ENCODE results near the gene IMMP2L. TPM values are rescaled to one million over a fixed set of nuclear protein-coding genes. Genes with fewer than 3 reads are reported as not detected.

IMMP2L gene
- total RNA-seq, 1 experiment from 2014 or later = 17.2 TPM

DNA sequence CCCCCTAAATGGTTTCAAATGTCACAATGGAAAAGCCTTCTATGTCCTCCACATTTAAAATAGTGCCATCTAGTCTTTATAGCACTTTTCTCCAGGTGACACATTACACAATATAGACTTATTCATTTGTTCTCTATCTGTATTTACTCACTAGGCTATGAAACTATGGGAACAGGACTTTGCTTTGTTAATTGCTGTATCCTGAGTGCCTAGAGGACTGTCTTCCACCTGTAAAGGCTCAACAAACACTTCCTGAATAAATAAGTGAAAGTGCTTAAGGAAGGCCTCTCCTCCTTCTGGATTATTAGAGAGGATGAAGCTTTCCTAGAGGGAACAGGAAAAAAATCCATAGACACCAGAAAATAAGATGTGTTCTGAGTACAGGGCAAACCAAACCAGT is 868.9 kb downstream of the IMMP2L start:
- no peak overlapping the region for H3K27ac ChIP-seq (ENCODE audit: low read length)
- H3K36me3 ChIP-seq (ENCODE audit: insufficient read depth, low read length) = no peaks in the 10 kb centered on the region
- H3K9me3 ChIP-seq (ENCODE audit: low read length) = peaks cover 15% of the 10 kb centered on the region
- no peaks in the 10 kb centered on the region for H3K27me3 ChIP-seq (ENCODE audit: low read length)
- no peaks in the 10 kb centered on the region for H4K20me1 ChIP-seq (ENCODE audit: insufficient read depth, low read depth, low read length)
- no peaks in the 10 kb centered on the region for H3K4me1 ChIP-seq (ENCODE audit: low read length)
- H3K4me3 ChIP-seq (ENCODE audit: low read length) = no peak overlapping the region
- H2AFZ ChIP-seq (ENCODE audit: low read length) = no peak overlapping the region
- no peaks in the 10 kb centered on the region for H3K9me2 ChIP-seq (replicated peaks; ENCODE audit: insufficient read depth, low read length)
- H3K9ac ChIP-seq (ENCODE audit: low read length) = no peak overlapping the region
- H3K79me2 ChIP-seq (ENCODE audit: low read length) = no peaks in the 10 kb centered on the region
- DNase-seq = no peak
- no peak overlapping the region for H3K4me2 ChIP-seq (ENCODE audit: low read depth, low read length, poor library complexity, severe bottlenecking)

DNA sequence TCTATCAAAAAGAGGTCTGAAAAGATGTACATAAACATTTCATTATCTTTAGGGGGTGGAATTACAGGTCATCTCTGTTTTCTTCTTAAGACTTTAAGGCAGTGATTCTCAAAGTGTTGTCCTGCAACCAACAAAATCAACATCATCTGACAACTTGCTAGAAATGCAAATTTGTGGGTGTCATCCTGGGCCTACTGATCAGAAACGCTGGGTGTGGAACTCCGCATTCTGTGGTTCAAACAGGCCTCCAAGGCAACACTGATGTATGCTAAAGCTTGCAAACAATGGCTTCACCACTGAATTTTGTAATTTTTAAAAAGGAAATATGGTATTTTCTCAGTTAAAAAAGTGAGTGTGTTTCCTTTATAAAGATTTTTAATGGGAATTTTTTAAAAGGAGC is 873.4 kb downstream of the IMMP2L start:
- H3K4me2 ChIP-seq (ENCODE audit: low read depth, low read length, poor library complexity, severe bottlenecking) = no peak overlapping the region
- H2AFZ ChIP-seq (ENCODE audit: low read length) = no peak overlapping the region
- no peaks in the 10 kb centered on the region for H3K9me2 ChIP-seq (replicated peaks; ENCODE audit: insufficient read depth, low read length)
- no peaks in the 10 kb centered on the region for H3K27me3 ChIP-seq (ENCODE audit: low read length)
- no peaks in the 10 kb centered on the region for H4K20me1 ChIP-seq (ENCODE audit: insufficient read depth, low read depth, low read length)
- peaks cover 6% of the 10 kb centered on the region for H3K9me3 ChIP-seq (ENCODE audit: low read length)
- DNase-seq = no peak
- H3K27ac ChIP-seq (ENCODE audit: low read length) = no peak overlapping the region
- H3K4me3 ChIP-seq (ENCODE audit: low read length) = no peak overlapping the region
- H3K79me2 ChIP-seq (ENCODE audit: low read length) = no peaks in the 10 kb centered on the region
- H3K36me3 ChIP-seq (ENCODE audit: insufficient read depth, low read length) = no peaks in the 10 kb centered on the region
- no peak overlapping the region for H3K9ac ChIP-seq (ENCODE audit: low read length)
- H3K4me1 ChIP-seq (ENCODE audit: low read length) = no peaks in the 10 kb centered on the region

DNA sequence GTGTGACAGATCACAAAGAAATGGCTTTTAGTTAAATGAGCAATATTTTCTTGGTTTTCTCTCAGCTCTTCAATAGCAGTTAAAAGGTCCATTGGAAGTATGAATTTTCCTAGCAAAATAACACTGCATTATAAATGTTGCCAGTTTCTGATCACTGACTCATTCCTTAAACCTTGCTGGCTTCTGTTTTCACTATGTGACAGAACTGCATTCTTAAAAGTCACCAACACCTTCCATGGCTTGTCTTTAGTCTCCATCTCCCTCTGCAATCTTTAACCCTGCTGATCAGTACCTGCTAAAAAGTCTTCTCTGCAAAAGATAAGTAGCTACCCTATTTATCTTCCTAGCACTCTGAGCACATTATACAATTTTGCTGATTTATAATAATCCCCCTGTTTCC is 876.4 kb downstream of the IMMP2L start:
- no peak overlapping the region for H3K4me3 ChIP-seq (ENCODE audit: low read length)
- H3K9me2 ChIP-seq (replicated peaks; ENCODE audit: insufficient read depth, low read length) = no peaks in the 10 kb centered on the region
- no peaks in the 10 kb centered on the region for H4K20me1 ChIP-seq (ENCODE audit: insufficient read depth, low read depth, low read length)
- no peaks in the 10 kb centered on the region for H3K79me2 ChIP-seq (ENCODE audit: low read length)
- no peak overlapping the region for H3K4me2 ChIP-seq (ENCODE audit: low read depth, low read length, poor library complexity, severe bottlenecking)
- no peak overlapping the region for H2AFZ ChIP-seq (ENCODE audit: low read length)
- H3K4me1 ChIP-seq (ENCODE audit: low read length) = no peaks in the 10 kb centered on the region
- no peaks in the 10 kb centered on the region for H3K36me3 ChIP-seq (ENCODE audit: insufficient read depth, low read length)
- H3K27ac ChIP-seq (ENCODE audit: low read length) = no peak overlapping the region
- H3K27me3 ChIP-seq (ENCODE audit: low read length) = no peaks in the 10 kb centered on the region
- no peaks in the 10 kb centered on the region; the same call in 1 of the 2 replicates for H3K9me3 ChIP-seq (ENCODE audit: low read length)
- H3K9ac ChIP-seq (ENCODE audit: low read length) = no peak overlapping the region
- no peak for DNase-seq

DNA sequence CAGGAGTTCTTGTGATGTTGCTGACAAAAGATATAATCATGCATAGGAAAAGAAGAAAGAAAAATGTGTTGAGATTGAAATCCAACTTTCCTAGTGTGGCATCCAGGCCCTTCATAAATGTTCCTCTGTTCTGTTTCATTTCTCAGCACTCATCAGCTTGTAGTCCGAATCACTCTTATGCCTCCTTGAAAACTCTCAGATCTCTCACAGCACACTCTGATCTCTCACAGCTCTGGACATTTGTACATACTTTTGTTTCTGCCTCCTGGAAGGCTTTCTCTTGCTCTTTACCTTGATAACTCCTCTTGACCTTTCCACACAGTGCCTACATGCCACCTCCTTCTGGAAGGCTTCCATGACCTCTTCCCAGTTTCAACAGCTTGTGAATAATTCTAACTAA is 880.4 kb downstream of the IMMP2L start:
- H3K9me3 ChIP-seq (ENCODE audit: low read length) = no peaks in the 10 kb centered on the region
- H3K36me3 ChIP-seq (ENCODE audit: insufficient read depth, low read length) = no peaks in the 10 kb centered on the region
- no peaks in the 10 kb centered on the region for H3K4me1 ChIP-seq (ENCODE audit: low read length)
- H3K27ac ChIP-seq (ENCODE audit: low read length) = no peak overlapping the region
- H3K27me3 ChIP-seq (ENCODE audit: low read length) = no peaks in the 10 kb centered on the region
- no peaks in the 10 kb centered on the region for H4K20me1 ChIP-seq (ENCODE audit: insufficient read depth, low read depth, low read length)
- H3K4me2 ChIP-seq (ENCODE audit: low read depth, low read length, poor library complexity, severe bottlenecking) = no peak overlapping the region
- H3K4me3 ChIP-seq (ENCODE audit: low read length) = no peak overlapping the region
- no peaks in the 10 kb centered on the region for H3K79me2 ChIP-seq (ENCODE audit: low read length)
- H3K9me2 ChIP-seq (replicated peaks; ENCODE audit: insufficient read depth, low read length) = no peaks in the 10 kb centered on the region
- H2AFZ ChIP-seq (ENCODE audit: low read length) = no peak overlapping the region
- no peak for DNase-seq
- H3K9ac ChIP-seq (ENCODE audit: low read length) = no peak overlapping the region

DNA sequence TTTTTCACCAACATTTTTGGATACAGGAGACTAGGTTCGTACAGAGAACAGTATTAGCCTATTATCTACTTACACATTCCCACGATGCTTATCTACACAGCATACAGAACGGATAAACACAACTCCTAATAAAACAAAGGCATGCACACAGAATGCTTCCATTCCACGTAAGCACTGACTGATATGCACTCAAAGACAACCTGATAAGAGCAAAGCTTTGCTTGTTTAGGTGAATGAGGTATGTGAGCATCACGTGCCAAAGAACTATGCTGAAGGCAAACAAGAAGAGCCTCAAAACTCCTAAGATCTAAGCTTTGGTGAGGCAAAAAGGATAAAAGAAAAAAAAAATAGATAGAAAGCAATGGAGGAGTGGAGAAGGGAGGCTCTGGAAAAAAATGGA is 884.9 kb downstream of the IMMP2L start:
- Histone ChIP-seq H3K9me3 (ENCODE audit: low read length) (no peaks in the 10 kb centered on the region; the same call in 1 of the 2 replicates), H2AFZ (ENCODE audit: low read length) (no peak overlapping the region), H3K9me2 (replicated peaks; ENCODE audit: insufficient read depth, low read length) (no peaks in the 10 kb centered on the region), H3K27ac (ENCODE audit: low read length) (no peak overlapping the region), H3K4me3 (ENCODE audit: low read length) (no peak overlapping the region), H4K20me1 (ENCODE audit: insufficient read depth, low read depth, low read length) (no peaks in the 10 kb centered on the region), H3K4me1 (ENCODE audit: low read length) (no peaks in the 10 kb centered on the region), H3K79me2 (ENCODE audit: low read length) (no peaks in the 10 kb centered on the region), H3K36me3 (ENCODE audit: insufficient read depth, low read length) (no peaks in the 10 kb centered on the region), H3K4me2 (ENCODE audit: low read depth, low read length, poor library complexity, severe bottlenecking) (no peak overlapping the region), H3K9ac (ENCODE audit: low read length) (no peak overlapping the region), H3K27me3 (ENCODE audit: low read length) (no peaks in the 10 kb centered on the region)
- DNase-seq = no peak

DNA sequence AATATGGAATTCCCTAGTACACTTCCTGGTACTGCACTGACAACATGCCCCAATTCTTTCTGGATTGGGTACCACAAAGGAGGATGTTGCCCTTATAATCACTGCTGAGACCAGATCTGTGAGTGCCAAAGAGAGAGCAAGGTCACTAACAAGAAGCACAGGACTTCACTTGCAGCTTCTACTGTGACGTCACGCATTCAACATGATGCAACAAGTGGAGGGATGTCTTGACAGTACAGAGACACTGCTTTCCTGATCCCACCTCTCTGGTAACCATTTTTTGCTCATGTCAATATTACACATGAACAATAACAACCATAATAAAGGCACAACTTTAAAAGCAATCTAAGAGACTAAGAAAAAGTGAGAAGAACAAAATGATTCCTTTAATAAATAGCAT is 885.5 kb downstream of the IMMP2L start:
- no peaks in the 10 kb centered on the region for H3K36me3 ChIP-seq (ENCODE audit: insufficient read depth, low read length)
- H3K9me2 ChIP-seq (replicated peaks; ENCODE audit: insufficient read depth, low read length) = no peaks in the 10 kb centered on the region
- no peaks in the 10 kb centered on the region for H3K79me2 ChIP-seq (ENCODE audit: low read length)
- H3K4me2 ChIP-seq (ENCODE audit: low read depth, low read length, poor library complexity, severe bottlenecking) = no peak overlapping the region
- H2AFZ ChIP-seq (ENCODE audit: low read length) = no peak overlapping the region
- H3K9ac ChIP-seq (ENCODE audit: low read length) = no peak overlapping the region
- H3K9me3 ChIP-seq (ENCODE audit: low read length) = no peaks in the 10 kb centered on the region; the same call in 1 of the 2 replicates
- H3K27me3 ChIP-seq (ENCODE audit: low read length) = no peaks in the 10 kb centered on the region
- H3K4me1 ChIP-seq (ENCODE audit: low read length) = no peaks in the 10 kb centered on the region
- DNase-seq = no peak
- no peaks in the 10 kb centered on the region for H4K20me1 ChIP-seq (ENCODE audit: insufficient read depth, low read depth, low read length)
- H3K4me3 ChIP-seq (ENCODE audit: low read length) = no peak overlapping the region
- no peak overlapping the region for H3K27ac ChIP-seq (ENCODE audit: low read length)

DNA sequence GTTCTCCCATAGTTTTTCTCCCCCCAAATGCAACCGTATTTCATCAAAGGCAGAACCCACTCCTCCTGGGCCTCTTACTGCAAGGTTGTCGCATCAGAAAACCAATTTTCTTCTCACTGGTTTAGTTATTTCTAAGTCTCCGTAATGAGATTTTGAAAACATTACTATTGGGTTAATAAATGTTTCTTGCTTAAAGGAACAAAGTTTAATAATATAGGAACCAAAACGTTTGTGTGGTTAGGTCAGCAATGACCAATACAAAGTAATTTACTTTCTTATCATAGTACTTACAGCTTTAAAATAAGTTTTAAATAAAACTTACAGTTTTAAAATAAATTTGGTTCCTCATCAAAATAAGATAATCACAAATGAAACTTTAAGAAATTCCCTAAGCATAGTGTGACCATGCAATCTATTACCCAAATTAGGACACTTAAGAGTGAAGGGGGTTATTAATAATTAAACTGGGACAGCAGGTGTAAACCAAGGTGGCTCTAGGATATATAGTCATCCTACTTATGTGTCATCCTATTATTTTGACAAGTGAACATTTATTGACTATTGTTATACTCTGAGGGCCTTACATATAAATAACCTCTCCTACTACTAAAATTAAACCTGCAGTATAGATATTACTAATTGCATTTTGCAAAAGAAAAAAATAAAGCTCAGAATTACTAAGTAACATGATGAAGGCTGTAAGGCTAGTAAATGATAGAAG is 886.7 kb downstream of the IMMP2L start:
- no peak for DNase-seq

DNA sequence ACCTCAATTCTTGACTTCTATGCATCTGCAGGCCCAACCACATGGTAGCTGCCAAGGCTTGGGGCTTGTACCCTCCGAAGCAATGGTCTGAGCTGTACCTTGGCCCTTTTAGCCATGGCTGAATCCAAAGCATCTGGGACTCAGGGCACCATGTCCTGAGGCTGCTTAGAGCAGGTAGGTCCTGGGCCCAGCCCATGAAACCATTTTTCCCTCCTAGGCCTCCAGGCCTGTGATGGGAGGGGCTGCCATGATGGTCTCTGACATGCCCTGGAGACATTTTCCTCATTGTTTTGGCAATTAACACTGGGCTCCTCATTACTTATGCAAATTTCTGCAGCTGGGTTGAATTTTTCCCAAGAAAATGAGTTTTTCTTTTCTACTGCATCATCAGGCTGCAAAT is 889.1 kb downstream of the IMMP2L start:
- Histone ChIP-seq H3K27me3 (ENCODE audit: low read length) (no peaks in the 10 kb centered on the region), H3K4me1 (ENCODE audit: low read length) (no peaks in the 10 kb centered on the region), H3K36me3 (ENCODE audit: insufficient read depth, low read length) (no peaks in the 10 kb centered on the region), H4K20me1 (ENCODE audit: insufficient read depth, low read depth, low read length) (no peaks in the 10 kb centered on the region), H3K9ac (ENCODE audit: low read length) (no peak overlapping the region), H2AFZ (ENCODE audit: low read length) (no peak overlapping the region), H3K9me3 (ENCODE audit: low read length) (peaks cover 3% of the 10 kb centered on the region; the same call in 1 of the 2 replicates), H3K4me3 (ENCODE audit: low read length) (no peak overlapping the region), H3K27ac (ENCODE audit: low read length) (no peak overlapping the region), H3K4me2 (ENCODE audit: low read depth, low read length, poor library complexity, severe bottlenecking) (no peak overlapping the region), H3K79me2 (ENCODE audit: low read length) (no peaks in the 10 kb centered on the region), H3K9me2 (replicated peaks; ENCODE audit: insufficient read depth, low read length) (no peaks in the 10 kb centered on the region)
- DNase-seq = no peak

More for the DNA sequence above, 886.7 kb downstream of the IMMP2L start:
- H3K27ac ChIP-seq (ENCODE audit: low read length) = no peak overlapping the region
- H3K4me3 ChIP-seq (ENCODE audit: low read length) = no peak overlapping the region
- H3K9me2 ChIP-seq (replicated peaks; ENCODE audit: insufficient read depth, low read length) = no peaks in the 10 kb centered on the region
- no peak overlapping the region for H3K4me2 ChIP-seq (ENCODE audit: low read depth, low read length, poor library complexity, severe bottlenecking)
- no peaks in the 10 kb centered on the region; the same call in 1 of the 2 replicates for H3K9me3 ChIP-seq (ENCODE audit: low read length)
- no peaks in the 10 kb centered on the region for H3K4me1 ChIP-seq (ENCODE audit: low read length)
- H3K27me3 ChIP-seq (ENCODE audit: low read length) = no peaks in the 10 kb centered on the region
- H3K9ac ChIP-seq (ENCODE audit: low read length) = no peak overlapping the region
- H2AFZ ChIP-seq (ENCODE audit: low read length) = no peak overlapping the region
- no peaks in the 10 kb centered on the region for H4K20me1 ChIP-seq (ENCODE audit: insufficient read depth, low read depth, low read length)
- no peaks in the 10 kb centered on the region for H3K36me3 ChIP-seq (ENCODE audit: insufficient read depth, low read length)
- no peaks in the 10 kb centered on the region for H3K79me2 ChIP-seq (ENCODE audit: low read length)

Measured in Karpas-422 (cell line).